PC-9 (cell line): ENCODE data around the gene DEXI.

Experiments used
- EZH2 ChIP-seq: fragments of 200-600 bp; sonication (generic); IDR thresholded peaks from 2 replicates; pipeline ENCODE4 v1.8.0; 2017; ENCODE audit warnings: antibody characterized with exemption, low read depth
- TF ChIP-seq, protein P1 (sequence below): fragments of 200-600 bp; sonication (generic); conservative IDR thresholded peaks from 2 replicates; pipeline ENCODE4 v1.6.1; 2017; ENCODE audit warnings: mixed run types, antibody characterized with exemption, mild to moderate bottlenecking, moderate library complexity

DNA sequence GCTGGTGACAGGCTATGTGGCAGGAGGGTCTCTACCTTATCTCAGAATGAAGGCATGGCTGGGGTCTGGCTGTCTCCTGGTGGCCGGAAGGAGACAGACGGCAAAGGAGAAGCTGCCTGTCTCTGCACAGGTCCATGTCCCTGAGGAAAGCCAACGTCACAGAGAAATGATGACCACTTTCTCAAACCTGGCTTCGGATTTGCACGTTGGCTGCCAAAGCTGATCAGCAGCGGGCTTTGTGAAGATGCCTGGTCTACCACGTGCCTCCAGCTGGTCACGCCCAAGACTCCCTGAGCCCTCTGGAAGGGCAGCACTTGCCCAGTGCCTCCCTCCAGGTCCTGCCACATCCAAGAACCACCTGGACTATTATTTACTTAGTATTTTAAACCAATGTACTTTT is 8.4 kb downstream of the DEXI start:
- TF ChIP-seq, protein P1, sequence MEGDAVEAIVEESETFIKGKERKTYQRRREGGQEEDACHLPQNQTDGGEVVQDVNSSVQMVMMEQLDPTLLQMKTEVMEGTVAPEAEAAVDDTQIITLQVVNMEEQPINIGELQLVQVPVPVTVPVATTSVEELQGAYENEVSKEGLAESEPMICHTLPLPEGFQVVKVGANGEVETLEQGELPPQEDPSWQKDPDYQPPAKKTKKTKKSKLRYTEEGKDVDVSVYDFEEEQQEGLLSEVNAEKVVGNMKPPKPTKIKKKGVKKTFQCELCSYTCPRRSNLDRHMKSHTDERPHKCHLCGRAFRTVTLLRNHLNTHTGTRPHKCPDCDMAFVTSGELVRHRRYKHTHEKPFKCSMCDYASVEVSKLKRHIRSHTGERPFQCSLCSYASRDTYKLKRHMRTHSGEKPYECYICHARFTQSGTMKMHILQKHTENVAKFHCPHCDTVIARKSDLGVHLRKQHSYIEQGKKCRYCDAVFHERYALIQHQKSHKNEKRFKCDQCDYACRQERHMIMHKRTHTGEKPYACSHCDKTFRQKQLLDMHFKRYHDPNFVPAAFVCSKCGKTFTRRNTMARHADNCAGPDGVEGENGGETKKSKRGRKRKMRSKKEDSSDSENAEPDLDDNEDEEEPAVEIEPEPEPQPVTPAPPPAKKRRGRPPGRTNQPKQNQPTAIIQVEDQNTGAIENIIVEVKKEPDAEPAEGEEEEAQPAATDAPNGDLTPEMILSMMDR, result no peak
- TF ChIP-seq EZH2, result no peak
